IPS DF 19.7 (cell line): ENCODE results near the gene TAF6.

Source experiments
- DNase-seq: peaks from one replicate; pipeline ENCODE4 v3.0.0-alpha.2; 2013; ENCODE audit warnings: low read depth, low spot score

Gene TAF6

GRCh38 chr7:100095704-100096103, 23.5 kb downstream of the TAF6 start:
- DNase-seq: no peak

- DNase-seq: no peak
These were observed 23.9 kb downstream of the TAF6 start for GRCh38 chr7:100095289-100095688.

- no peak for DNase-seq
These were observed 25.2 kb downstream of the TAF6 start for GRCh38 chr7:100093925-100094486.

- no peak for DNase-seq
These were observed 25.7 kb downstream of the TAF6 start for GRCh38 chr7:100093498-100093897.

- no peak for DNase-seq
These were observed 26.1 kb downstream of the TAF6 start for GRCh38 chr7:100093054-100093453.

- no peak for DNase-seq
These were observed 27.6 kb downstream of the TAF6 start for GRCh38 chr7:100091411-100092181.

- DNase-seq: no peak
These were observed 28.4 kb downstream of the TAF6 start for GRCh38 chr7:100090527-100091410.

- DNase-seq: no peak
These were observed 29.5 kb downstream of the TAF6 start for GRCh38 chr7:100089458-100090196.

GRCh38 chr7:100088621-100089457, 30.3 kb downstream of the TAF6 start, which contains the start of gene COPS6:
Gene COPS6, plus strand, starts transcription at chr7:100088969. Its CDS starts 22 bp downstream, at chr7:100088991.
- DNase-seq: no peak

GRCh38 chr7:100088095-100088620, 31.0 kb downstream of the TAF6 start:
- no peak for DNase-seq

GRCh38 chr7:100087055-100087750, 32.0 kb downstream of the TAF6 start:
- DNase-seq: no peak

- DNase-seq: no peak
These were observed 33.6 kb downstream of the TAF6 start for GRCh38 chr7:100085515-100085914.

GRCh38 chr7:100082978-100083377, 36.2 kb downstream of the TAF6 start:
- no peak for DNase-seq

GRCh38 chr7:100081535-100082102, 37.5 kb downstream of the TAF6 start, which contains the start of gene ZNF3:
Gene ZNF3, minus strand, starts transcription at chr7:100081723. Its CDS starts 4,366 bp downstream, at chr7:100077357.
- DNase-seq: peak; percentile 96

- no peak for DNase-seq
These were observed 38.1 kb downstream of the TAF6 start for GRCh38 chr7:100080907-100081534.

GRCh38 chr7:100079024-100079560, 40.1 kb downstream of the TAF6 start:
- DNase-seq: no peak

GRCh38 chr7:100077205-100077604, 42.0 kb downstream of the TAF6 start:
- DNase-seq: no peak

GRCh38 chr7:100075418-100075817, 43.7 kb downstream of the TAF6 start:
- DNase-seq: no peak

GRCh38 chr7:100074841-100075240, 44.3 kb downstream of the TAF6 start:
- no peak for DNase-seq
